ENCODE measurements around the gene BATF. TPM values are rescaled to one million over a fixed set of nuclear protein-coding genes. Genes with fewer than 3 reads are reported as not detected.
A peak's percentile ranks its signal among the peaks of the same experiment; 100 is the strongest.

BATF gene
- total RNA-seq, 5 donors from 2014 or later (not counting 1 experiment from before 2014, with no cell fraction given): 12.0 to 22.4 (median 19.2) TPM

DNA sequence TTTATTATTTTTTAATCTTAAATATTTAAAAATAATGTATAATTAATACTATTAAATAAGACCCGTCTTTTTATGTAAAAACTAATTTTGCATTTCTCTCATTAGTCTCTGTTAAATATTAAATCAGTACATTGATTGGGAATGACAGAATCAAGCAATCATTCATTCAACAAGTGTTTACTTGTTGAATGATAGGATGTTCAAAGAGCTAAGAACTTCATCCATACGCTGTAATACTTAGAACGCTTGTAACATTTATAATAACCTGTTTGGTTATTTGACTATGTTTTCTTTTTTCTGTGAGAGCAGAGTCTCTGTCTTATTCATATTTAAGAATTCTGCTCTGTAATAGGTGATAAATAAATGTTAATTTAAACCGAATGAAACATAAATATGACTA is 2.9 kb upstream of the BATF start:
- no peak overlapping the region for H3K27ac Mint-ChIP-seq
- Histone ChIP-seq H3K36me3 (ENCODE audit: control insufficient read depth in 2 of 2, extremely low read depth in 1 of 2, insufficient read depth in 1 of 2, low read length in 1 of 2) (no peaks in the 10 kb centered on the region), H3K4me1 (ENCODE audit: control insufficient read depth in 1 of 2, extremely low read depth in 1 of 2, insufficient read depth in 2 of 2, low read length in 2 of 2) (peaks cover 21 to 58% of the 10 kb centered on the region in 2 experiments), H3K27me3 (replicated peaks in 1 of 2; ENCODE audit: control insufficient read depth in 2 of 2, extremely low read depth in 1 of 2, insufficient read depth in 2 of 2, low read length in 1 of 2) (no peaks in the 10 kb centered on the region), H3K4me3 (ENCODE audit: control insufficient read depth in 1 of 2, extremely low read depth in 1 of 2, low read length in 1 of 2) (no peak overlapping the region), H3K27ac (ENCODE audit: low read length) (no peak overlapping the region), H3K9me3 (no peaks in the 10 kb centered on the region)
- H3K9me3 Mint-ChIP-seq: no peaks in the 10 kb centered on the region
- no peak overlapping the region for H3K4me3 Mint-ChIP-seq
- DNase-seq (no peak), ATAC-seq (replicated peaks in 1 of 4) (no peak)
- peaks cover 61 to 75% (median 67%) of the 10 kb centered on the region in 3 donors for H3K4me1 Mint-ChIP-seq
- no peaks in the 10 kb centered on the region for H3K27me3 Mint-ChIP-seq
- H3K36me3 Mint-ChIP-seq: peaks cover under 1% of the 10 kb centered on the region
- WGBS (ENCODE audit: insufficient coverage): no CpG with 5 or more reads among the region's 4 CpGs
- ChIA-PET POLR2A (interaction anchor here in 1 of 2 donors (0.7 kb wide), 1 partner anchor 248 kb away, joined by 5 read pairs; no protein-coding TSS in a partner anchor), CTCF (interaction anchor here in 1 of 2 donors (0.5 to 1.9 kb wide), 5 partner anchors 20 to 134 kb away, joined by 3 to 10 read pairs (median 4); no protein-coding TSS in a partner anchor)

DNA sequence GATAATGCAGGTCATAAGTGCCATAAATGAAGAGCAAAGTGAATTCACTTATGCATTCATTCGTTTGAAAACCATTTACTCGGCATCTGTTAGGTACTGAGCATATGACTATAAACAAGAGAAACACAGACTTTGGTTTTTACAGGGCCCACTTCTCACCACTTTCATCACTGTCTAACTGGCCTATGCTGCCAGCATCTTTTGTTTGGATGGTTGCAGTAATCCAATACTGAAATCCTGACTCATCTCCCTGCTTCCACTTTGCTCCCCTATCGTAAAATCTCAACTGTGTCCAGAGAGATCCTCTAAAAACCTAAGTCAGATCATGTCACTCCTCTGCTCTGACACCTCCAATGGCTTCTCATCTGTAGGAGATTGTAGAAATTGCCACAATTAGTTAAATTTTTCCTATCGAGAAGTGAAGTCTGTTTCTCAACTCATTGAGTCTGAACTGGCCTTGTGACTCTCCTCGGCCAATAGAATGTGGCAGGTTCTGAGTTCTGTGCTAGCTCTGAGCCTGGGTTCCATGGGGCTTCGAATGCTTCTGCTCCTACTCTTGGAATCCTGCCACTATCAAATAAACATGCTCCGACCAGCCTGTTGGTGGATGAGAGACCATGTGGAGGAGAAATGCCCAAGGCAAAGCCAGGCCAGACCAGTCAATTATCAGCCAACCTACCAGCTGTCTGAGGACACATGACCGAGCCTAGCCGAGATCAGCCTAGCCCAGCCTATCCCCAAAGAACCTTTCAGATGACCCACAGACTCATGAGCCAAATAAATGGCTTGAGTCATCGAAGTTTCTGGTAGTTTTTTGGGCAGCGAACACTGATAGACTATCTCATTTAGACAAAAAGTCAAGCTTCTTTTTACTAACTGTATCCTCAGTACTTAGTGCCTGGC is 2.2 kb upstream of the BATF start:
- Mint-ChIP-seq H3K36me3 (peaks cover 7% of the 10 kb centered on the region), H3K9me3 (no peaks in the 10 kb centered on the region), H3K27ac (peak overlapping the region; percentile 99), H3K4me1 (peaks cover 61 to 76% (median 72%) of the 10 kb centered on the region in 3 donors), H3K27me3 (no peaks in the 10 kb centered on the region), H3K4me3 (peak overlapping the region in 1 of 3 donors; percentile 95)
- Histone ChIP-seq H3K4me1 (ENCODE audit: control insufficient read depth in 1 of 2, extremely low read depth in 1 of 2, insufficient read depth in 2 of 2, low read length in 2 of 2) (peaks cover 21 to 57% of the 10 kb centered on the region in 2 experiments), H3K4me3 (ENCODE audit: control insufficient read depth in 1 of 2, extremely low read depth in 1 of 2, low read length in 1 of 2) (no peak overlapping the region), H3K27ac (ENCODE audit: low read length) (peak overlapping the region; percentile 89), H3K36me3 (ENCODE audit: control insufficient read depth in 2 of 2, extremely low read depth in 1 of 2, insufficient read depth in 1 of 2, low read length in 1 of 2) (no peaks in the 10 kb centered on the region), H3K27me3 (replicated peaks in 1 of 2; ENCODE audit: control insufficient read depth in 2 of 2, extremely low read depth in 1 of 2, insufficient read depth in 2 of 2, low read length in 1 of 2) (no peaks in the 10 kb centered on the region), H3K9me3 (no peaks in the 10 kb centered on the region)
- WGBS (ENCODE audit: insufficient coverage): 96% methylated on average over 2 of the region's 11 CpGs
- ChIA-PET CTCF (interaction anchor here (0.6 to 1.9 kb wide), 6 partner anchors 19 to 382 kb away, joined by 3 to 5 read pairs (median 4); no protein-coding TSS in a partner anchor), POLR2A (no interaction called here)
- DNase-seq (no peak), ATAC-seq (replicated peaks in 1 of 4) (no peak)

DNA sequence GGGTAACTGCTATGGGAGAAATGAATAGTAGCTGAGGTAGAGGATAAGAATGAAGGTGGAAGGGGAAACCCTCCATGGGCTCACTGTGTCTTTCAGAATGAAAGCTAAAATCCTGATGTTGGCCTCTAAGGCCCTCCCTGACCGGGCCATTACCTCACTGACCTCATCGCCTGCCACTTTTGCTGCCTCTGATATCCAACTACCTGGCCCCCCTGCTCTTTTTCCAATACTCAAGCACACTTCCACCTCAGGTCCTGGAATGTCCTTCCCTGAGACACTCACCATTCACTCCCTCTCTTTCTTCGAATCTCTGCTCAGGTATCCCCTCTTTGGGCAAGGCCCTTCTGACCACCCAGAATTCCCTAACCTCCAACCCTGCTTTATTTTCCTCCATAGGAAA is 1.4 kb upstream of the BATF start:
- POLR2A ChIA-PET: interaction anchor here in 1 of 2 donors (0.6 kb wide), 1 partner anchor 273 kb away, joined by 4 read pairs; no protein-coding TSS in a partner anchor
- WGBS (ENCODE audit: insufficient coverage): 93% methylated on average over 3 of the region's 3 CpGs
- Histone ChIP-seq H3K27me3 (replicated peaks in 1 of 2; ENCODE audit: control insufficient read depth in 2 of 2, extremely low read depth in 1 of 2, insufficient read depth in 2 of 2, low read length in 1 of 2) (no peaks in the 10 kb centered on the region), H3K27ac (ENCODE audit: low read length) (peak overlapping the region; percentile 89), H3K4me1 (ENCODE audit: control insufficient read depth in 1 of 2, extremely low read depth in 1 of 2, insufficient read depth in 2 of 2, low read length in 2 of 2) (peaks cover 18 to 57% of the 10 kb centered on the region in 2 experiments), H3K9me3 (no peaks in the 10 kb centered on the region), H3K4me3 (ENCODE audit: control insufficient read depth in 1 of 2, extremely low read depth in 1 of 2, low read length in 1 of 2) (no peak overlapping the region), H3K36me3 (ENCODE audit: control insufficient read depth in 2 of 2, extremely low read depth in 1 of 2, insufficient read depth in 1 of 2, low read length in 1 of 2) (peaks cover 0 to under 1% of the 10 kb centered on the region in 2 donors)
- H3K27ac Mint-ChIP-seq: peak overlapping the region; percentile 99
- H3K36me3 Mint-ChIP-seq: peaks cover 8% of the 10 kb centered on the region
- peaks cover 61 to 78% (median 72%) of the 10 kb centered on the region in 3 donors for H3K4me1 Mint-ChIP-seq
- H3K27me3 Mint-ChIP-seq: no peaks in the 10 kb centered on the region
- DNase-seq (no peak), ATAC-seq (replicated peaks in 1 of 4) (no peak)
- peak overlapping the region in 1 of 3 donors; percentile 95 for H3K4me3 Mint-ChIP-seq
- no peaks in the 10 kb centered on the region for H3K9me3 Mint-ChIP-seq
- CTCF ChIA-PET: interaction anchor here (0.6 to 1.6 kb wide), 5 partner anchors 19 to 382 kb away, joined by 3 to 5 read pairs (median 4); no protein-coding TSS in a partner anchor

DNA sequence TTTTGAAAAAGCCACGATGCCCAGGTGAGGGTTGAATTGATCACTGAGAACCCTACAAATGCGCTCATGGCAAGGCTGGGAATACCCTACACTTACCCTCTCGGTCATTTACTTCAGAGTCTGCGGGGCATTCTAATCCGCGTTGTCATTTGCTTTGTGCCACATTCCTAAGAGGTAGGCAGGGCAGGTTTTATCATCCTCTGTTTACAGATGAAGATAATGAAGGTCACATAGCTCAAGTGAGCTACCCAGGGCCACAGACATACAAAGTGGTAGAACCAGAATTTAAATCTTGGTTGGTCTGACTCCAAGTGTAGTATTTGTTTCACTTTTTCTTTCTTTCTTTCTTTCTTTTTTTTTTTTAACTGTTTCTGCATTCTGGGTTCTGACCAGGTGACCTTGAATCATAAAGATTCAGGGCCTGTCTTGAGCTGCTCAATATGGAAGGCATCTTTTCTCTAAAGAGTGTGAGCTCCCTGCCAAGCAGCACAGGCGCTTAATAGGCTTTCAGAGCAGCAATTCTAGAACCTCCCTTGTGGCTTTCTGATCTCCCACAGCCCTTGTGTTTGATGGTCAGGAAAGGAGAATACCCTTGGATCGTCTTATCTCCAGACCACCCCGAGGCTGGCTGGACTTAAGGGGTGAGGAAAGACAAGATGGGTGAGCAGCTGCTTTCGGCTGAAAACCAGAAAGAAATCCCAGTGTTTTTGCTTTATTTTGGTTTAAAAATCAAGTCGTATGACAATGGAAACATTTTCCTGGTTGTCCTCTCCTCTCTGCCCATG is 662 bp upstream of the BATF start:
- Mint-ChIP-seq H3K36me3 (peaks cover 14% of the 10 kb centered on the region), H3K27me3 (no peaks in the 10 kb centered on the region), H3K4me1 (peaks cover 62 to 79% (median 74%) of the 10 kb centered on the region in 3 donors), H3K27ac (peak overlapping the region; percentile 99), H3K4me3 (peak overlapping the region; percentile 95 to 99 (median 99)), H3K9me3 (no peaks in the 10 kb centered on the region)
- ChIA-PET CTCF (interaction anchor here (0.5 to 2.2 kb wide), 8 partner anchors 18 to 208 kb away, joined by 3 to 8 read pairs (median 4); no protein-coding TSS in a partner anchor), POLR2A (interaction anchor here (0.5 to 1.2 kb wide), 3 partner anchors 18 to 742 kb away, joined by 4 to 9 read pairs (median 5); no protein-coding TSS in a partner anchor)
- H3K4me3 ChIP-seq (ENCODE audit: control insufficient read depth in 1 of 2, extremely low read depth in 1 of 2, low read length in 1 of 2): peak overlapping the region; percentile 75 to 81
- WGBS (ENCODE audit: insufficient coverage): 0% methylated on average over 1 of the region's 11 CpGs
- peak in 2 of 4 experiments; percentile 10 to 34 for ATAC-seq (replicated peaks in 1 of 4)
- no peaks in the 10 kb centered on the region for H3K9me3 ChIP-seq
- H3K36me3 ChIP-seq (ENCODE audit: control insufficient read depth in 2 of 2, extremely low read depth in 1 of 2, insufficient read depth in 1 of 2, low read length in 1 of 2): peaks cover 0 to 7% of the 10 kb centered on the region in 2 donors
- H3K4me1 ChIP-seq (ENCODE audit: control insufficient read depth in 1 of 2, extremely low read depth in 1 of 2, insufficient read depth in 2 of 2, low read length in 2 of 2): peaks cover 18 to 54% of the 10 kb centered on the region in 2 experiments
- peak in 1 of 35 experiments; percentile 43 for DNase-seq
- peak overlapping the region; percentile 89 for H3K27ac ChIP-seq (ENCODE audit: low read length)
- no peaks in the 10 kb centered on the region for H3K27me3 ChIP-seq (replicated peaks in 1 of 2; ENCODE audit: control insufficient read depth in 2 of 2, extremely low read depth in 1 of 2, insufficient read depth in 2 of 2, low read length in 1 of 2)

DNA sequence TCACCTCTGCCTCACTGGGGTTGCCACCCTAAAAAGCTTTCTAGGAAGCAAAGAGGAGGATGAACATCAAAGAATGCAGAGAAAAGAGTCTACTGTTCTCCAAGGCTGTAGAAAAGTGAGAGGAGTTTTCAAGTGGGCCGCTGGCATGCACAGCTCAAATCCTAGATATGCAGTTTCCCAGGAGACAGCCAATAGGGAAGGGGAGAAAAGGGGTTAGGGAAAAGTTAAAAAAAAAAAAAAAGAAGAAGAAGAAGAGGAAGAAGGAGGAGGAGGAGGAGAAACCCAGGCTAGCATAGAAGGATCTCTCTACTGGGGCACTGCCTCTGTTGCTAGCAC is 682 bp downstream of the BATF start:
- Histone ChIP-seq H3K36me3 (ENCODE audit: control insufficient read depth in 2 of 2, extremely low read depth in 1 of 2, insufficient read depth in 1 of 2, low read length in 1 of 2) (peaks cover 0 to 15% of the 10 kb centered on the region in 2 donors), H3K9me3 (no peaks in the 10 kb centered on the region), H3K4me1 (ENCODE audit: control insufficient read depth in 1 of 2, extremely low read depth in 1 of 2, insufficient read depth in 2 of 2, low read length in 2 of 2) (peaks cover 18 to 65% of the 10 kb centered on the region in 2 experiments), H3K4me3 (ENCODE audit: control insufficient read depth in 1 of 2, extremely low read depth in 1 of 2, low read length in 1 of 2) (peak overlapping the region; percentile 75 to 81), H3K27ac (ENCODE audit: low read length) (peak overlapping the region; percentile 89), H3K27me3 (replicated peaks in 1 of 2; ENCODE audit: control insufficient read depth in 2 of 2, extremely low read depth in 1 of 2, insufficient read depth in 2 of 2, low read length in 1 of 2) (no peaks in the 10 kb centered on the region)
- Mint-ChIP-seq H3K9me3 (no peaks in the 10 kb centered on the region), H3K27me3 (no peaks in the 10 kb centered on the region), H3K4me3 (peak overlapping the region; percentile 95 to 99 (median 99)), H3K27ac (peak overlapping the region; percentile 99), H3K36me3 (peaks cover 25% of the 10 kb centered on the region), H3K4me1 (peaks cover 76 to 84% (median 80%) of the 10 kb centered on the region in 3 donors)
- POLR2A ChIA-PET: interaction anchor here in 1 of 2 donors (0.7 kb wide), 1 partner anchor 10 kb away, joined by 3 read pairs; no protein-coding TSS in a partner anchor
- ATAC-seq (replicated peaks in 1 of 4): no peak
- no peak for DNase-seq
- WGBS (ENCODE audit: insufficient coverage): 0% methylated on average over 1 of the region's 1 CpG
- CTCF ChIA-PET: interaction anchor here (0.6 to 2.2 kb wide), 6 partner anchors 18 to 375 kb away, joined by 3 to 8 read pairs (median 4); no protein-coding TSS in a partner anchor
